C4-2B (cell line): ENCODE measurements around the gene SSH3.

Source experiments
- CTCF ChIP-seq: fragments of 450-650 bp; conservative IDR thresholded peaks from 2 replicates; pipeline ENCODE4 v1.5.1; 2017; ENCODE audit warnings: mild to moderate bottlenecking
- ZFX ChIP-seq: fragments of 450-650 bp; IDR thresholded peaks from 2 replicates; pipeline ENCODE4 v1.6.1; 2017

- TF ChIP-seq CTCF = no peak
- no peak for TF ChIP-seq ZFX
Observed at GRCh38 chr11:67275606-67276409, 27.5 kb upstream of the SSH3 start.
